Stimulated activated CD8-positive, alpha-beta memory T cell treated with anti-CD3 and anti-CD28 coated beads, Interleukin-4, amount 100 ng/mL, for 24 hours (primary cell): ENCODE measurements around the gene SMAD2.
"Not testable (repeated sequence)": the region's sequence is repeated elsewhere in the genome, so short reads cannot be mapped to it uniquely, and the experiment has no call there.

Experiments
- DNase-seq: peaks from one replicate; pipeline ENCODE4 v3.0.0-alpha.2; 2020; ENCODE audit warnings: low read depth

The SMAD2 gene

DNA sequence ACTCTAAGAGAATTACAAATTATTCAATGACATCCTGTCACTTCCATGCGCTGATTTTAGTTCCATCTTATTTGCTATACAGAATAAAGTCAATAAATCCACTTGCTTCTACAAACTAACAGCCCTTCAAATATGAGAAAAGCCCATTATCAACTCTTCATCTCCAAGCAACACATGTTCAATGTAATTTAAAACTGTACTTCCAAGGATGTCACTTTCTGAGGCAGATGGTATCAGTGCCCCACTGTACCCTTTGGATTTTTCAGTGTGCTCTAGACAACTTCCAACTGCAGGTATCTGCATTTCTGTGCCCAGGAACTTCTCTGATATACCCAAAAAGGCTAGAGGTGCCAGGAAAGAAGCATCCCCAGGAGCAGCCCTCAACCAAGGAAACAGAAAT is 87.6 kb downstream of the SMAD2 start:
- DNase-seq, result no peak

DNA sequence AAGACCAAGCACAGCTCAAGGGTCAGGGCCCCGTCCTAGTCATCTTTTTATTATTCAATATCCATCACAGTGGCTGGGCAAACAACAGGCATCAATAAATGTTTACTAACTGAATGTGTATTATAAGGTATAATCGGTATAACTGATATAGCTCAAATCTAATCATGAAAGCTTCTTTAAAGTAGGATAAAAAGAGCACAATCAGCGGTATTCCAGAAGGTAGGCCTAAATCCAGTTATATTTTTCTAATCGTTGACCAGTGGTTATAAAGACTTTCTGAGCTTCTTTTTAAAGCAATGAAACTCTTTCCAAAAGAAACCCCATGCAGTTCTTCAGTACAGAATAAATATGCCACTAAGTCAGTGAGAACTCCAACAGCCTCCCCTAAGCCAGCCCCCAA is 92.1 kb downstream of the SMAD2 start:
- no peak for DNase-seq

DNA sequence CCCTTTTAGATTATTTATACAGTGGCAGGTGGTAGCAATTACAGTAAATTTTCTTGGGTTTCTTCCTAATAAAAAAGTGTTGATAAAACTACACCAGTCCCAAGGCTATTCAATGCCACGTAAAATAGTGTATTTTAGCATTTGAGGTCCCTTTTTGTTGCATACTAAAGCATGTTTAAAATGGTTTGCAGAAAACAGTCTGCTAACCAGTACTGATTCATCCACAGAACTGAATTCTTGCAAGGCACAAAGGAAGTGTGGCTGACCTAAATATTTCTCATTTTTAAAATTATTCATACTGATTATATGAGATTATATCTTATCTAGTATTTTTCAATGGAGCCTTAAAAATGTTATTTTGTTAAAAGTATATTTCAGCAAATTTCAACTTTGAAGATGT is 98.1 kb downstream of the SMAD2 start:
- no peak for DNase-seq

DNA sequence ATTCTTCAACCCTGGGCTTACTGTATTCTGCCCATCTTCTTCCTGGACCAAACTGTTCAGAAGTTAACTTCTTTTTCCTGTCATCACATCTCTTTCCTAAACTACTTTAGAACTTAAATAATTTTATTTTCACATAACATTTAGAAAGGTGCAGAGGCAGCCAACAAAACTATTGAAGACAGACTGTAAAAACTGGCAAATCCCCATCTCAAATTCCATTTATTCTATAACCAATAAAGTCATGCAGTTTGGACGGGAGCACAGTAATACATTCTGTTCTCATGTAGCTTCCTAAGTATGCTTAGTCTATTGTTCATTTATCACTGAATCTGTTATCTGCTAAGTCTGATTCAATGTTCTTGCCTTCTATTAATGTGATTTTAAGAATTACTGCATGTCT is 99.1 kb downstream of the SMAD2 start:
- no peak for DNase-seq

DNA sequence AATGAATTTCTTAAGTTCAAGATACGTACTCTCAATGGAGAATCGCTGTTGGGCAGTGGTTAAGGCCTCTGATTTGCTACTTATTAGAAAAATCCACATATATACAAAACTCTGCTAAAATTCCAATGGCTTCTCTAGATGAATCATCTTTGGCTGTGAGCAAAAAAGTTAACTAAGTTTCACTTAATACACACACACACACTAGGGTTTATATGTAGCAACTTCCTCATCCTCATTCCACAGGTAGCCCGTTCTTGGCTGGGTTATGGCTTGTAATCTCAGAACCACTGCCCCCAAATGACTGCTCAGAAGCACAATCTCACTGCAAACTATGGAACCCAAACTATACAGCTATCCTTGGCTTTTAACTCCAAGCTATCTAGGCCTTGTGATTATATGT is 99.7 kb downstream of the SMAD2 start:
- no peak for DNase-seq

DNA sequence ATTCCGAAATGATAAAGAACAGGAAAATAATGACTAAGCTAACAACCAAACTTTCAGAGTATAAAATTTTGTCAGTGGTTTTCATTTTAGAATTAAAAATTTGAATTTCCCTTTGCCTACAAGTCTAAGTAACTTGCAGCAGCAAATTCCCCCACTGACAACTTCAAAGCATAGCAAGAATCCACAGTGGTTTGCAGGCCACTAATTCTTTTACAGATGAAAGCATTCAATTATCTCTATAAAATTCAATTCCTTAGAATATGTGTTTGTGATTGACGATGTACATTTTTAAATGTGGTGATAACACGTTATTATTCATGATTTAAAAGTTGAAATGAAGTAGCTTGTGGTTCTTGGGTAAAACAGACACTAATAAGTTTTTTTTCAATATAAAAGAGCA is 100.6 kb downstream of the SMAD2 start:
- no peak for DNase-seq

DNA sequence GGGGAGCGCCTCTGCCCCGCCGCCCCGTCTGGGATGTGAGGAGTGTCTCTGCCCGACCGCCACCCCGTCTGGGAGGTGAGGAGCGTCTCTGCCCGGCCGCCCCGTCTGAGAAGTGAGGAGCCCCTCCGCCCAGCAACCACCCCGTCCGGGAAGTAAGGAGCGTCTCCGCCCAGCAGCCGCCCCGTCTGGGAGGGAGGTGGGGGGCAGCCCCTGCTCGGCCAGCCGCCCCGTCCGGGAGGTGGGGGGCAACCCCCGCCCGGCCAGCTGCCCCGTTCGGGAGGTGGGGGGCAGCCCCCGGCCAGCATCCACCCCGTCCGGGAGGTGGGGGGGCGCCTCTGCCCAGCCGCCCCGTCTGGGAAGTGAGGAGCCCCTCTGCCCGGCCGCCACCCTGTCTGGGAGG is 102.4 kb downstream of the SMAD2 start:
- DNase-seq, result not testable (repeated sequence)

DNA sequence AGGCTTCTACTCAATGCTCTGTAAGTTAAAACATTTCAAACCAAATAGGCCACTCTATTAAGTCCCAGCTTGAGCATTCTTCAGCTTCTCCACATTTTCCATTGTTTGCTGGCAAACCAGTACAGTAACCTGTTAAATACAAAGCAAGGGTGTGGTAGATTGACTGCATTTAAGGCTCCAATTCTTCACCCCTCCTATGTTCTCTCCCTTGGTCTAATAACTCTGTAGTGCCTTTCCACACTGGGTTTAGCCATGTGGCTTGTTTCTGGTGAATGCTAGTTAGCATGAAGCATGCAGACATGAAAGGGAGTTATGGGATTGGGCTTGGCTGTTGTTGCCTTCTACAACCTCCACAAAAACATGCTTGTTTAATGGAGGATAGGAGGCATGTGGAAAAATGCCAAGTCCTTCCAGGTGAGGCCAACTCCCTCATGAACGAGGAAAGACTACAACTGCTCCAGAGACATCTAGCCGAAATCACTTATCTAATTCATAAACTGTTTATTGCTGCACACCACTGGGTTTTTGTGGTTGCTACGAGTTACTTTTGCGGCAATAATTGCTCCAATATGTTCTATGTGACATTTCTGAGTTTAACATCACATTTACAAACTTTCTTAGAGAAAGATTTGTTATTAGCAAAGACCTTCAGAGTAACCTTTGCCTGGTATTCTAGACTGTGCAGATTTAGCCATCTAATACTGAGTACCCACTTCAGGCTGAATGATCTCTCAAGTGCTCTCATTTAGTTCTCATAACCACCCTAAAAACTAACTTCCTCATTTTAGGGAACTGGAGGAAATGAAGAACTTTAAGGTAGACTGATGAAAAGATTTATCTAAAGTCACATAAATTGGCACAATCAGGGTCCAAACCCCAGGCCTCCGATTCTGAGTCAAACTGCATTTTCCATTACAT is 104.0 kb downstream of the SMAD2 start:
- no peak for DNase-seq

DNA sequence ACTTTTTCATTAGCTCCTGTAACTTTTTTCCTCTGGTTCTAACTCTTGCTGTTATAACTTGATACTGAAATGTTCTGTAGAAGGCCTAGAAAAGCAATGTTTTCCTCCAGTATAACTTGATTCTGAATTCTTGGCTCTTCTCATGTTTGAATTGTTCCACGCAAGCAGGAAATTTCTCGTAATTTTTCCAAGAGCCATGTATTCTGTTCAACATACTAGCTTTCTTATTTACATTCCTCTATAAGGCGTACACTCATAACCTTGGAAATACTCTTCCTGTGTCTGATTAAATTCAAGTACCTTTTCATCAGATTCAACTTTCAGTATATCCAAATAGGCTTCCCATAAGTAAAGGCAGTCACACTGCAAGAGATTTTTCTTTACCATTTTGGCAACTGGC is 109.1 kb downstream of the SMAD2 start:
- DNase-seq, result no peak

DNA sequence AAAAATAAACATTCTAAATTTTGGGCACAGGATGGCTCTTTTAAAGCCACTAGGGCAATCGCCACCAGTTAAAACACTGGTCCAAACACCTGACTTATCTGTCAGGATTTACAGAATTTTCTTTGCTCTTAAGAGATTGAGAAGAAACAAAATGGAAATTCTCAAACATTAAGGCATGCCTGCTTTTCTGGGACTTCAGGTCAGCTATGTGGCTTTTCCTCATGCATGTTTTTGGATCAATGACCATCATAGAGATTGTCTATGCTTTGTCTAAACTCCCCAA is 112.7 kb downstream of the SMAD2 start:
- no peak for DNase-seq

DNA sequence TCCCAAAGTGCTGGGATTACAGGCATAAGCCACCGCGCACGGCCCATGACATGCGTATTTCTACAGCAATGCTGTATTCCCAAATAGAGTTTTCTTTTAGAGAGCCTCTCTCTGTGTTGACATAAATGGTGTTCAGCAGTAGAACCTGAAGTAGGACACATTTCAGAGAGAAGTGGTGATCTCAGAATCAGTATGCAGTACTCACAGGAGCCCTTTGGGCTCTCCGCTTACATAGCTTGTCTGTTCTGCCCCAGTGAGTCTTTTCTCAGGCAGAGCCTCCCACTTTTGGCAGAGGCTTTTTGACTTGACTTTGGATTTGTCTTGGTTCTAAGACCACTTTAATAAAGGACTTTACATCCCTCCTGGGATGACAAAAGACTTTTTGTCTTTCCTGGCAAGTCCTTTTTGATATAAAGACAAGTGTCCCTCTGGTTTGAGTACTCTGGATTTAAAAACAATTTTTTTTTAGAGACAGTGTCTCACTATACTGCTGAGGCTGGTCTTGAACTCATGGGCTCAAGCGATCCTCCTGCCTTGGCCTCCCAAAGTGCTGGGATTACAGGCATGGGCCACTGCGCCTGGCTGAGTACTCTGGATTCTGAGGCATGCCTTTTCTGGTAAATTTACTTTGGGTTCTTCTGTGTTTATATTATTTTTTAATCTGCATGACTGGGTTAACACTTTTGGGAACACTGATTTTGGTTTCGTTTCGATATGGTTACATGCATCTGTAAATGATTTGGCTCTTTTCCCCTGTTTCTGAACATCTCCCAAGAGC is 113.3 kb downstream of the SMAD2 start:
- DNase-seq, result no peak

DNA sequence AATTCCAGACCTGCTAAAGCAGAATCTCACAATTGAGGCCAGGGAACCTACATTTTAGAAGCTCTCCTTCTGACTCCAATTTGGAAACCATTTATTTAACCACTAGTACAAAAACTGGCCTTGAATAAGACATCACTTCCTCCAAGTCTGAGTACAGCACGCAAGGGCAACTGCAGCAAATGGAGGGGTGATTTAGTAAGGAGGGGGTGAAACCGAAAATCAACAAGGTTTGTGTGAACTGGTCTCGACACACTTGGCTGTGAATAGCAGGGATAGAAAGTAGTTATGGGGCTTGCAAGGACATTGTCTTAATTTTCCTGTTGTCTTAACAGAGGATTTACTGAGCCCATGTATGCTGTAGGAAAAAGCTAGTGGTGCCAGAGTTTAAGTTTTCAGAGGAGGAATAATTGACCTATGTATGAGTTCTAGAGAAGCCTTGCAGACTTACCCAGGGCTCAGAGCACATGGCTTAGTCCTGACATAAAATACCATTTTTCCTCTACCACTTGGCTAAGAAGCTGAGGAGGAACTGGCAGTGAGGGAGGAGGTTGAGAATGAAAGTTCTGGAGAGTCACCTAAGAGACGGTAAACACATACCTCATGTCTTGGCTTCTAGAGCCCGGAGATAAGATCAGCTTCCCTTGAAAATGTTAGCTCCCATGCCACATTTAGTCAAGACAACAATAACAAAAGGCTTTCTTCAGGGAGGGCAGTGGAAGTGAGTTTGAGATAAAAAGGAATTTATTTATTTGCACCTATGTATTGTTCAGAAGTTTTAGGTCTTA is 114.8 kb downstream of the SMAD2 start:
- DNase-seq, result no peak

DNA sequence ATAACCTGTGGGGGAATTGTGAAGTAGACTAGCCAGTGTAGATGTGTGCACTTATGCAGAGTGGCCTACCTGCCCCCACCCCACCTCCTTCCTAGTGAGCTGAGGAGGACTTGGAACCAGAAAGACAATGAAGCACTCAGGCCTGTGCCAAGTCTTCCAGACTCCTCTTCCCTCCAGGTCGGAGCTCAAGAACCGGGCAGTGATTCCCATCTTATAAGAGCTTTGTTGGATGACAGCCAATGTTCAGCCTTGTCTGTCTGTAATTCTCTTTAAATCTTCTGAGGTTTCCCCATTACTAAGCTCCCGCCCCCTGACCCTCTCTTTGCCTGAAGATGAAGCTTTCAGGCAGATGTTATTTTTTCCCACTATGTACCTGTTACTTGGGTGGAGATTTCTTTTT is 121.0 kb downstream of the SMAD2 start:
- no peak for DNase-seq

DNA sequence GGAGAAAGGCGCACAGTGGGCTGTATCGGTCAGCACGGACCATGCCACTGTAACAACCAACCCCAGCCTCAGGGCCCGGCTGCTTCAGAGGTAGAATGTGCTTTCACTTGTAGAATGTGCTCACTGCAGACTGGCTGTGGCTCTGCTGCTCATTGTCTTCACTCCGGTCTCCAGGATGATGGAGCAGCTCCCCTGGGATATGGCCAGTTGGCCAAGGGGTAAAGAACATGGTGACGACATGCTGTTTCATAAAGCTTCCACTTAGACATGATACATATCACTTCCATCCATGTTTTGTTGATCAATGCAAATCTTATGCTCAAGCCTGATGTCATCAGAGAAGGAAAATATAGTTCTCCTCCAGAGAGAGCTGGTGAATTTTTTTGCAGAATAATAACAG is 127.7 kb downstream of the SMAD2 start:
- DNase-seq, result no peak

DNA sequence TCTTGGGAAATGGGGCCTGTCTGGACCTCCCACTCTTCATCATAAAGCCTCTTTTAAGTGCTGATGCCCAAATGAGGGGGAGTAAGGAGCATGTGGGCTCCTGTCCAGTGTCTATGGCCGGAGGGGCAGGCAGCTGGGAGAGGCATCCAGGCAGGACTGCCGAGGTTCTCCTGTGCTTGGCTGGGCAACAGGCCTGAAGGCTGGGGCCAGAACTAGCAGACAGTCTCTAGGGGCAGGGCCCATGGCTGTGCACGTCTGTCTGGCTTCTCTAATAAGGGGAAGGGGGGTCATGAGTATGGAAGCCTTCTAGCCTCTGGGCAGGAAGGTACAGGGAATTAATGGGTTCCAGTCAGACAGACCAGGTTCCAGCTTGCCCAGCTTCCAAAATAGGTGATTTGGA is 128.6 kb downstream of the SMAD2 start:
- DNase-seq, result no peak

DNA sequence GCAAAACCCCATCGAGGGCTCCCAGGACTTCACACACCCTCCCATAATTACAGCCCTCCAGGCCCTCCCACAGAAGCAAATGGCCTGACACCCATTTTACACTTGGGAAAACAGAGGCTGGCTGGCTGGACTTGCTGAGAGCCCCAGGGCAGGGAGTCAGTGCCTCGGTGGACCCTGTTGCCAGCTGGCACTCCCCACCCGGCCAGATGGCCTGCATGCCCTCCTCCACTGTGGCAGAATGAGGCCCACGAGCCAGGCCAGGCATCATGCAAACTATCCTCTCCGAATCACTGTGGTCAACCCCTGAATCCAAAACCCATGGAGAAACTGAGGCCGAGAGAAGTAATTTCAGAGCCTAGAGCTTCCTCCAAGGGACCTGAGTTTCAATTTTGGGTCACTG is 129.7 kb downstream of the SMAD2 start:
- no peak for DNase-seq

DNA sequence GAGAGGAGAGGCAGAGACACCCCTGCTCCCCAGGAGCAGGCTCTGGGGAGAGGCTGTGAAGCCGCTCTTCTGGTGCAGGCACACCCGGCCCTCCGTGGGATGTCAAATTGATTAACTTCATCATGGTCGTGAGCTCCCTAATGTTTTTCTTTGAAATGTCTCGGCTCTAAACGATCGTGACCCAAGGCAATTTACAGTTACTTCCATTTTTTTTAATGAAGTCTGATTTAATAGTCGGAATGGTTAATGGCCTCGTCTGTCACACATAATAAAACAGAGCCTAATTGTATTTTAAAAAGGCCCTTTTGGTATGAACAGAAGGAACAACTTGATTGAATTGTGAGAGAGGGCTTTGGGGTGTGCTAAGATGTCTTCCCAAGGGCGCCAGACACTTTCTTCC is 130.2 kb downstream of the SMAD2 start:
- no peak for DNase-seq

DNA sequence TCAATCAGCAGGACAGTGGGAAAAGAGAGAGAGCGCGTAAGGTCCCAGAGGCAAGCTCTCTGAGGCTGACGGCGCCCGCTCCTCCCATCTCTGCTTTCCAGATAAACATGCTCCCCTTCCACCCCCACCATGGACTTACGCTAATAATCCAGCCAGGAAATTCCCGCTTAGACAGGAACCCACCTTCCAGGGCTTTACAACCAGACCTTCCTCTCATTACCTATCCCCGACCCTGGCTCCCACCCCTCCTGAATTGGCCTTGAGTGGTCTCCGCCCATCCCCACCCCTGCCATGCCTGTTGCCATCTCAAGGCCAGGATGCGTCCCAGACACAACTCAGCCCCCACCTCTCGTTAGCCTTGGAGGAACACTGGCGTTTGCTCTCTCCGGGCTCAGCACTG is 131.1 kb downstream of the SMAD2 start:
- no peak for DNase-seq

DNA sequence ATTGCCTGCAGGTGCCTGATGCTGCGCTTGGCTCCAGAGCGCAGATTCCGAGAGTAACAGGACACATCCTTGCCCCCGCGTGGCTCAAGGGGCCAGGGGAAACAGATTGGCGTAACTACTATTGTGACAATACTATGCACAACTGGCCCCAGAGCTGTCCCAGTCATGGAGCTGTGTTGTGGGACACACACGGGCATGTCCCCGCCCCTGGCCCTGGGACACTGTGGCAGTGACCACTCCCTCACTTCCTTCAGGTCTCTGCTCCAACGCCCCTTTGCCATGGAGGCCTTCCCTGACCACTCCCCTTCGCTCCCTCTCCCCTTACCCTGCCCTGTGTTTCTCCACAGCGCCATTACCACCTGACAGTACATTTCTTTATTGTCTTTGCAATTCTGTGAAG is 132.1 kb downstream of the SMAD2 start:
- DNase-seq, result no peak

DNA sequence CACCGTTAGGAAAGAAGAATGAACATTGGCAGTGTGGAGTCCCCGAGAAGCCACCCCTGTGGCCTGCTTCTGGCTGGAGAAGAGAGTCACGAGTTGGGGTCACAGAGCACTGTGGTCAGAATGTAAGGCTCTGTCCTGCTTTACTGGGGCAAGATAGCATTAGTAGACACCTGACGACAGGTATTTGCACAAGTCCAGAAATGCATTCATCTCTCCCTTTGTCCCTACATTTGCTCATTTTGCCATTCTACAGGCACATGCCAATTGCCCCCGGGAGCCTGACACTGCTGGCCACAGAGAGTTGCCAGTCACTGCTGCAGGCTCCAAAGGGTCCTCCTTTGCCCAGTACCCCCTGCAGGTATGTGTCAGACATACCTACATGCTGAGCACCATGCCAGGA is 133.3 kb downstream of the SMAD2 start:
- no peak for DNase-seq

DNA sequence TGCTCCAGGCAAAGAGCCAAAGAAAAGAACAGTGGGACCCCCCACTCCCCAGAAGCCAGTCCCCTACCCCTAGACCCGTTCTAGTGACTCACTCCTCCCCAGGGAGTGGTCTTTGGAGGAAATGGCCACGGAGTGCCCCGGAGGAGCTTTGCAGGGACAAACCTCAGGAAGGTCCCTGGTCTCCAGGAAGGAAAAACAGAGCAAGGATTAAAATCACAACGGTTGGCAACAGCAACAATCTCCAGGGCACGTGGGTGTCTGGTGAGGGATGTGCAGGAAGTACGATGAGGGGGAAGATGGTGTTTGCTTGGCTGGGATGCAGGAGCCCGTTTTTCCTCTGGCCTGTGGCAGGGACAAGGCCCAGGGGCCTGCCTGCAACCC is 135.0 kb downstream of the SMAD2 start:
- DNase-seq, result no peak

DNA sequence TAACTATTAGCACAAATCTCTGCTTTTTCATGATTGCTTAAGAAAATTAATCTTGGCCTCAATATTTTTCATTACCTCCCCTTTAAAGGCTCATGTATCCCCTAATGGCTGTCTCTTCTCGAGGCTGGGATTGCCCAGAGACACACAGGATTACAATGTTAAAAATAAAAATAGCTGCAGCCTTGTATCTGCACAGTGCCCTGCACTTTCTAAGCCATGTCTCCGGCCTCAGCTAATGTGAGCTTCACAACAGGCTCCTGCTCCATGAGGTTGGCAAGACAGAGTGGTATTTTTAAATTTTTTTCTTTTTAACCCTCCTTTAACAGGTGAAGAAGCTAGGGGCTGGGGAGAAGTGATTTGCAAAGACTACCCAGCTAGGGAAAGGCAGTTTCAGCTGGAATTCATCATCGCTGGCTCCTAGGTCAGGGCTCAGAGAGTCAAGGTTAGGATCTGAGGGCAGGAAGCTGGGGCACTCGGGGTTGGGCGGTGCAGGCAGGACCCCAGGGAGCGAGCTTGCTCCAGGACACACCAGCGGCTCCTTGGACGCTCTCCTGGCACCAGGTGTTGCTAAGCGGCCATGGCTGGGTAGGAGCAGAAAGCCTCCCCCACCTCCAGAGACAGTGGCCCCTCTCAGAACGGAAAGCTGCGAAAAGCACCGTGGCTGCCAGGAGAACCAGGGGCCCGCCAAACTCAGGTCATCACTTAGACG is 135.6 kb downstream of the SMAD2 start:
- DNase-seq, result no peak
